KMS-11 (cell line): Measurements from ENCODE around the gene CDH20.

Source experiments
- H2AFZ ChIP-seq: fragments of 200-600 bp; sonication (generic); 2 replicates; pipeline ENCODE4 v1.6.1; 2016; ENCODE audit warnings: antibody characterized with exemption, mixed run types, low read depth
- H3K27ac ChIP-seq: fragments of 200-600 bp; sonication (generic); 2 replicates; pipeline ENCODE4 v1.6.1; 2016; ENCODE audit warnings: mild to moderate bottlenecking, mixed run types
- H3K27me3 ChIP-seq: fragments of 200-600 bp; sonication (generic); 2 replicates; pipeline ENCODE4 v1.6.1; 2017; ENCODE audit warnings: mild to moderate bottlenecking, low read depth, mixed run types, moderate library complexity; ENCODE audit not compliant: insufficient read depth
- H3K36me3 ChIP-seq: fragments of 200-600 bp; sonication (generic); 2 replicates; pipeline ENCODE4 v1.6.1; 2017; ENCODE audit warnings: mild to moderate bottlenecking, mixed run types; ENCODE audit not compliant: insufficient read depth
- H3K4me1 ChIP-seq: fragments of 200-600 bp; sonication (generic); 2 replicates; pipeline ENCODE4 v1.6.1; 2016; ENCODE audit warnings: mild to moderate bottlenecking, low read depth, mixed run types; ENCODE audit not compliant: poor library complexity, severe bottlenecking
- H3K4me2 ChIP-seq: fragments of 200-600 bp; sonication (generic); 2 replicates; pipeline ENCODE4 v1.7.0; 2016; ENCODE audit warnings: mild to moderate bottlenecking, mixed run types
- H3K4me3 ChIP-seq: fragments of 200-600 bp; sonication (generic); IDR thresholded peaks from 2 replicates; pipeline ENCODE4 v1.6.1; 2017; ENCODE audit warnings: low read depth, low read length, mixed read lengths; ENCODE audit not compliant: insufficient read depth
- H3K79me2 ChIP-seq: fragments of 200-600 bp; sonication (generic); 2 replicates; pipeline ENCODE4 v1.6.1; 2016; ENCODE audit warnings: low read depth, mixed run types; ENCODE audit not compliant: insufficient read depth
- H3K9ac ChIP-seq: fragments of 200-600 bp; sonication (generic); 2 replicates; pipeline ENCODE4 v1.6.1; 2016; ENCODE audit warnings: mild to moderate bottlenecking, mixed run types
- H4K20me1 ChIP-seq: fragments of 200-600 bp; sonication (generic); 2 replicates; pipeline ENCODE4 v1.6.1; 2016; ENCODE audit warnings: mild to moderate bottlenecking, mixed run types; ENCODE audit not compliant: insufficient read depth
- TF ChIP-seq, protein P1 (sequence below): fragments of 200-600 bp; sonication (generic); conservative IDR thresholded peaks from 2 replicates; pipeline ENCODE4 v1.6.1; 2017; ENCODE audit warnings: low read depth, mild to moderate bottlenecking, antibody characterized with exemption, low read length, moderate library complexity, mixed read lengths

Gene CDH20

GRCh38 chr18:61596296-61596695 lies 263.1 kb downstream of the CDH20 start:
- Histone ChIP-seq H3K9ac (no peak overlapping the region), H3K4me3 (no peak overlapping the region), H3K79me2 (no peaks in the 10 kb centered on the region), H3K36me3 (no peaks in the 10 kb centered on the region), H3K4me1 (no peaks in the 10 kb centered on the region), H3K27me3 (no peaks in the 10 kb centered on the region), H3K27ac (no peak overlapping the region), H2AFZ (no peak overlapping the region), H3K4me2 (no peak overlapping the region), H4K20me1 (no peaks in the 10 kb centered on the region)
- TF ChIP-seq, protein P1, sequence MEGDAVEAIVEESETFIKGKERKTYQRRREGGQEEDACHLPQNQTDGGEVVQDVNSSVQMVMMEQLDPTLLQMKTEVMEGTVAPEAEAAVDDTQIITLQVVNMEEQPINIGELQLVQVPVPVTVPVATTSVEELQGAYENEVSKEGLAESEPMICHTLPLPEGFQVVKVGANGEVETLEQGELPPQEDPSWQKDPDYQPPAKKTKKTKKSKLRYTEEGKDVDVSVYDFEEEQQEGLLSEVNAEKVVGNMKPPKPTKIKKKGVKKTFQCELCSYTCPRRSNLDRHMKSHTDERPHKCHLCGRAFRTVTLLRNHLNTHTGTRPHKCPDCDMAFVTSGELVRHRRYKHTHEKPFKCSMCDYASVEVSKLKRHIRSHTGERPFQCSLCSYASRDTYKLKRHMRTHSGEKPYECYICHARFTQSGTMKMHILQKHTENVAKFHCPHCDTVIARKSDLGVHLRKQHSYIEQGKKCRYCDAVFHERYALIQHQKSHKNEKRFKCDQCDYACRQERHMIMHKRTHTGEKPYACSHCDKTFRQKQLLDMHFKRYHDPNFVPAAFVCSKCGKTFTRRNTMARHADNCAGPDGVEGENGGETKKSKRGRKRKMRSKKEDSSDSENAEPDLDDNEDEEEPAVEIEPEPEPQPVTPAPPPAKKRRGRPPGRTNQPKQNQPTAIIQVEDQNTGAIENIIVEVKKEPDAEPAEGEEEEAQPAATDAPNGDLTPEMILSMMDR: no peak

DNA sequence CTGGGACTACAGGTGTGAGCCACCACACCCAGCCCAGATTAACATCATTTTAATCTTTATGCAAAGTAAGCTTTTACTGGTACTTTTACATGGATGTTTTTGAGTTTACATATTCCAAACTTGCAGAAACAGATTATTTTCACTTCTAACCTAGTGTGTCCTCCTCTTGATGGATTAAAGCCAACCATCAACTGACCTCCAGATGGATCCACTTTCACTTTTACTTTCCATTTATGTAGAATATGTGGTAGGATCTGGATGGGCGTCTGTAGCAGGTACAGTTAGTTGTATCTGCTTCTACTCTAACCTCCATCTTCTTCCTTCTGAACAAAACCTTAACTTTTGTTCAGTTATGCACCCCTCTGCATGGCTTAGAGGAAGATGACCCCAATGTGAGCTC lies 264.1 kb downstream of the CDH20 start:
- Histone ChIP-seq H3K36me3 (no peaks in the 10 kb centered on the region), H3K9ac (no peak overlapping the region), H2AFZ (no peak overlapping the region), H4K20me1 (no peaks in the 10 kb centered on the region), H3K27ac (no peak overlapping the region), H3K79me2 (no peaks in the 10 kb centered on the region), H3K4me2 (no peak overlapping the region), H3K4me1 (no peaks in the 10 kb centered on the region), H3K4me3 (no peak overlapping the region), H3K27me3 (no peaks in the 10 kb centered on the region)
- TF ChIP-seq, protein P1: no peak

DNA sequence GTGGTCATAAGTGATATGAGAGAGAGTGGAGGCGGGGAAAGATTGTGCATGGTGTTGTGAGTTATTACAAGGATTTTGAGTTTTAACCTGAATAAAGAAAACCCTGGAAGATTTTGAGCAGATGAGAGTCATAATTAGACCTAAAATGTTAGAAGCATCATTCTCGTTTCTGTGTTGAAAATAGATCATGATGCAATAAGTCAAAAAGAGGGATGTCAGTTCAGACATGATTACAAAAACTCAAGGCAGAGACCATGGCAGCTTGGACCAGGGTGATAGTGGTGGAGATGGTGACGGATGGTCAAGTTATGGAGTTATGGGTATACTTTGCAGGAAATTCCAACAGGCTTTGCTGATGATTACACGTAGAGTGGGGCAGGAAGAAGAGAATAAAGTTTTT lies 267.2 kb downstream of the CDH20 start:
- H3K27ac ChIP-seq: no peak overlapping the region
- TF ChIP-seq, protein P1: no peak
- no peak overlapping the region for H2AFZ ChIP-seq
- no peaks in the 10 kb centered on the region for H3K36me3 ChIP-seq
- no peaks in the 10 kb centered on the region for H3K79me2 ChIP-seq
- H3K4me3 ChIP-seq: no peak overlapping the region
- H4K20me1 ChIP-seq: no peaks in the 10 kb centered on the region
- no peaks in the 10 kb centered on the region for H3K27me3 ChIP-seq
- H3K4me2 ChIP-seq: no peak overlapping the region
- H3K9ac ChIP-seq: no peak overlapping the region
- H3K4me1 ChIP-seq: no peaks in the 10 kb centered on the region

DNA sequence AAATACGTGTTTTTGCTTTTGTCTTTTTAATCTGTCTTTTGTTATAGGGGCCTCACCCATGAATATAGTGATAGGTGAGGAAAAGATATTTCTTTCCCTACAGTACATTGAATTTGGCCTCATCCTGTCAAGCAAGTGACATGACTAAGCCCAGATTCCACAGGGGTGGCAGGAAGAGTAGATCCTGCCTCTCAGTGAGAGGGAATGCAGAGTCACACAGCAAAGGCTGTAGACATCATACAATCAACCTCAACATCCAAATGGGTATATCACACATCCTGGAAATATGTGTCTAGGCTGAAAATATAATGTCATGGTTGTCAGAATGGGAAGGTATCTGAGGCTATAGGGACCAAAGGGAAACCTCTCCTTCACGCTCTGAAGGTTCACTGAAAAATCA lies 269.6 kb downstream of the CDH20 start:
- H3K9ac ChIP-seq: no peak overlapping the region
- no peak overlapping the region for H3K4me3 ChIP-seq
- H3K27ac ChIP-seq: no peak overlapping the region
- no peaks in the 10 kb centered on the region for H4K20me1 ChIP-seq
- no peaks in the 10 kb centered on the region for H3K36me3 ChIP-seq
- TF ChIP-seq, protein P1: no peak
- H3K4me1 ChIP-seq: no peaks in the 10 kb centered on the region
- no peak overlapping the region for H3K4me2 ChIP-seq
- H2AFZ ChIP-seq: no peak overlapping the region
- no peaks in the 10 kb centered on the region for H3K79me2 ChIP-seq
- no peaks in the 10 kb centered on the region for H3K27me3 ChIP-seq
